Stimulated activated CD4-positive, alpha-beta T cell treated with anti-CD3 and anti-CD28 coated beads, Interleukin-15, amount 100 ng/mL, for 24 hours (primary cell): Measurements from ENCODE around the gene TMEM200C.
"Not testable (repeated sequence)": the region's sequence is repeated elsewhere in the genome, so short reads cannot be mapped to it uniquely, and the experiment has no call there.

ENCODE experiments used
- DNase-seq: peaks from one replicate; pipeline ENCODE4 v3.0.0-alpha.2; 2020

TMEM200C gene

GRCh38 chr18:5891854-5892215, 3.5 kb downstream of the TMEM200C start:
- DNase-seq: no peak

GRCh38 chr18:5891184-5891853, 4.0 kb downstream of the TMEM200C start:
- peak; percentile 1 for DNase-seq

GRCh38 chr18:5890331-5891183, 4.8 kb downstream of the TMEM200C start:
- DNase-seq: peak; percentile 62

GRCh38 chr18:5885361-5885760, 10.0 kb downstream of the TMEM200C start:
- no peak for DNase-seq

GRCh38 chr18:5884375-5884774, 10.9 kb downstream of the TMEM200C start:
- DNase-seq: no peak

- no peak for DNase-seq
These were observed 15.8 kb downstream of the TMEM200C start for GRCh38 chr18:5879479-5879882.

- DNase-seq: no peak
These were observed 18.4 kb downstream of the TMEM200C start for GRCh38 chr18:5876891-5877290.

- no peak for DNase-seq
These were observed 21.0 kb downstream of the TMEM200C start for GRCh38 chr18:5874336-5874735.

GRCh38 chr18:5872886-5873285, 22.4 kb downstream of the TMEM200C start:
- no peak for DNase-seq

GRCh38 chr18:5871426-5871825, 23.9 kb downstream of the TMEM200C start:
- no peak for DNase-seq

GRCh38 chr18:5868218-5868854, 27.0 kb downstream of the TMEM200C start:
- peak; percentile 44 for DNase-seq

- DNase-seq: no peak
These were observed 29.8 kb downstream of the TMEM200C start for GRCh38 chr18:5865521-5865920.

- DNase-seq: not testable (repeated sequence)
These were observed 33.2 kb downstream of the TMEM200C start for GRCh38 chr18:5862127-5862526.

- no peak for DNase-seq
These were observed 38.1 kb downstream of the TMEM200C start for GRCh38 chr18:5857180-5857579.

- DNase-seq: no peak
These were observed 42.1 kb downstream of the TMEM200C start for GRCh38 chr18:5853253-5853652.

GRCh38 chr18:5851998-5852397, 43.3 kb downstream of the TMEM200C start:
- DNase-seq: no peak

GRCh38 chr18:5842653-5843052, 52.7 kb downstream of the TMEM200C start:
- no peak for DNase-seq

GRCh38 chr18:5841518-5841917, 53.8 kb downstream of the TMEM200C start:
- DNase-seq: no peak

- DNase-seq: no peak
These were observed 54.8 kb downstream of the TMEM200C start for GRCh38 chr18:5840547-5840946.

- DNase-seq: no peak
These were observed 55.3 kb downstream of the TMEM200C start for GRCh38 chr18:5840025-5840424.

- no peak for DNase-seq
These were observed 56.2 kb downstream of the TMEM200C start for GRCh38 chr18:5839102-5839501.
